HepG2 (cell line): Measurements from ENCODE around the gene CD151. TPM values are rescaled to one million over a fixed set of nuclear protein-coding genes. Genes with fewer than 3 reads are reported as not detected.
A peak's percentile ranks its signal among the peaks of the same experiment; 100 is the strongest.

Source experiments
- CENPT ChIP-seq: sonication (generic); formaldehyde crosslinking; IDR thresholded peaks from 2 replicates; pipeline ENCODE4 v1.8.0; 2022; ENCODE audit warnings: low read depth, mild to moderate bottlenecking, moderate library complexity, missing genetic modification reagents
- E2F1 ChIP-seq: sonication (generic); formaldehyde crosslinking; IDR thresholded peaks from 2 replicates; pipeline ENCODE4 v1.5.0; 2020; ENCODE audit warnings: missing genetic modification reagents
- ELF3 ChIP-seq: IDR thresholded peaks from 2 replicates; pipeline ENCODE4 v1.6.1; 2016; ENCODE audit warnings: missing genetic modification reagents, missing compliant biosample characterization
- ETV6 ChIP-seq: sonication (generic); formaldehyde crosslinking; conservative IDR thresholded peaks from 2 replicates; pipeline ENCODE4 v1.4.0; 2020; ENCODE audit warnings: missing genetic modification reagents
- HCFC1 ChIP-seq: fragments of 150-350 bp; IDR thresholded peaks from 2 replicates; pipeline ENCODE4 v1.6.1; 2014; ENCODE audit warnings: low read depth, low read length
- KDM4B ChIP-seq: sonication (generic); formaldehyde crosslinking; IDR thresholded peaks from 2 replicates; pipeline ENCODE4 v1.4.0; 2020; ENCODE audit warnings: missing genetic modification reagents
- LRRFIP1 ChIP-seq: sonication (generic); formaldehyde crosslinking; conservative IDR thresholded peaks from 2 replicates; pipeline ENCODE4 v1.4.0; 2020; ENCODE audit warnings: missing genetic modification reagents
- MYNN ChIP-seq: sonication (generic); formaldehyde crosslinking; IDR thresholded peaks from 2 replicates; pipeline ENCODE4 v1.4.0; 2020; ENCODE audit warnings: mild to moderate bottlenecking, low read depth, missing genetic modification reagents
- PRPF4 ChIP-seq: fragments of 200-400 bp; formaldehyde crosslinking; IDR thresholded peaks from 2 replicates; pipeline ENCODE4 v1.6.1; 2016; ENCODE audit warnings: low read length, low read depth; ENCODE audit not compliant: poor library complexity, severe bottlenecking
- REL ChIP-seq: sonication (generic); formaldehyde crosslinking; conservative IDR thresholded peaks from 2 replicates; pipeline ENCODE4 v1.8.0; 2022; ENCODE audit warnings: mild to moderate bottlenecking, missing genetic modification reagents, moderate library complexity
- RFXAP ChIP-seq: sonication (generic); formaldehyde crosslinking; IDR thresholded peaks from 2 replicates; pipeline ENCODE4 v1.4.0; 2020; ENCODE audit warnings: missing genetic modification reagents, borderline replicate concordance
- SNAPC5 ChIP-seq: sonication (generic); formaldehyde crosslinking; IDR thresholded peaks from 2 replicates; pipeline ENCODE4 v1.8.1; 2023; ENCODE audit warnings: mild to moderate bottlenecking, missing genetic modification reagents, borderline replicate concordance
- STAT5B ChIP-seq: sonication (generic); formaldehyde crosslinking; IDR thresholded peaks from 2 replicates; pipeline ENCODE4 v1.4.0; 2020; ENCODE audit warnings: missing genetic modification reagents
- ZC3H4 ChIP-seq: sonication (generic); formaldehyde crosslinking; IDR thresholded peaks from 2 replicates; pipeline ENCODE4 v1.4.0; 2020; ENCODE audit warnings: missing genetic modification reagents, borderline replicate concordance
- ZFP1 ChIP-seq: IDR thresholded peaks from 2 replicates; pipeline ENCODE4 v1.6.1; 2016
- ZNF350 ChIP-seq: sonication (generic); formaldehyde crosslinking; IDR thresholded peaks from 2 replicates; pipeline ENCODE4 v1.4.0; 2020; ENCODE audit warnings: mild to moderate bottlenecking, low read depth, missing genetic modification reagents, borderline replicate concordance
- ZNF704 ChIP-seq: sonication (generic); formaldehyde crosslinking; IDR thresholded peaks from 2 replicates; pipeline ENCODE4 v1.8.1; 2023; ENCODE audit warnings: mild to moderate bottlenecking, inconsistent platforms, moderate library complexity, missing genetic modification reagents, borderline replicate concordance
- polyA plus RNA-seq, 8 experiments: library from polyadenylated mRNA; depleted of rRNA in 3 of 8; stranded (reverse) in 7 of 8; unstranded in 1 of 8; fragments of >200 nt; fragmentation: Illumina TruSeq in 4 of 8; extraction: Trizol in 4 of 8; gene quantifications; 2 replicates each; pipeline versions ENCODE4 v1.2.1 to v1.2.3, GENCODE V29; 2011 to 2016; ENCODE audit warnings: low read depth in 4 of 8, missing spikeins in 1 of 8, mixed read lengths in 1 of 8; ENCODE audit not compliant: insufficient read depth in 1 of 8
- total RNA-seq, 5 experiments: library from RNA; depleted of rRNA; stranded (reverse); fragments of >200 nt; fragmentation: Illumina TruSeq; extraction: Trizol; gene quantifications; 2 replicates each; pipeline ENCODE4 v1.2.3, GENCODE V29; 2016; ENCODE audit warnings: low read depth in 1 of 5
- TF ChIP-seq, protein P1 (sequence below): sonication (generic); formaldehyde crosslinking; IDR thresholded peaks from 2 replicates; pipeline ENCODE4 v1.4.0; 2020; ENCODE audit warnings: missing genetic modification reagents, borderline replicate concordance
- TF ChIP-seq, protein P2 (sequence below): sonication (generic); formaldehyde crosslinking; IDR thresholded peaks from 2 replicates; pipeline ENCODE4 v1.8.0; 2022; ENCODE audit warnings: missing genetic modification reagents, low read depth, mild to moderate bottlenecking, borderline replicate concordance

Gene CD151
- total and polyA plus RNA-seq, 2 of the 13 experiments (the other 11 are each of a cell fraction or from before 2014, with no cell fraction given) = 125 to 197 TPM

DNA sequence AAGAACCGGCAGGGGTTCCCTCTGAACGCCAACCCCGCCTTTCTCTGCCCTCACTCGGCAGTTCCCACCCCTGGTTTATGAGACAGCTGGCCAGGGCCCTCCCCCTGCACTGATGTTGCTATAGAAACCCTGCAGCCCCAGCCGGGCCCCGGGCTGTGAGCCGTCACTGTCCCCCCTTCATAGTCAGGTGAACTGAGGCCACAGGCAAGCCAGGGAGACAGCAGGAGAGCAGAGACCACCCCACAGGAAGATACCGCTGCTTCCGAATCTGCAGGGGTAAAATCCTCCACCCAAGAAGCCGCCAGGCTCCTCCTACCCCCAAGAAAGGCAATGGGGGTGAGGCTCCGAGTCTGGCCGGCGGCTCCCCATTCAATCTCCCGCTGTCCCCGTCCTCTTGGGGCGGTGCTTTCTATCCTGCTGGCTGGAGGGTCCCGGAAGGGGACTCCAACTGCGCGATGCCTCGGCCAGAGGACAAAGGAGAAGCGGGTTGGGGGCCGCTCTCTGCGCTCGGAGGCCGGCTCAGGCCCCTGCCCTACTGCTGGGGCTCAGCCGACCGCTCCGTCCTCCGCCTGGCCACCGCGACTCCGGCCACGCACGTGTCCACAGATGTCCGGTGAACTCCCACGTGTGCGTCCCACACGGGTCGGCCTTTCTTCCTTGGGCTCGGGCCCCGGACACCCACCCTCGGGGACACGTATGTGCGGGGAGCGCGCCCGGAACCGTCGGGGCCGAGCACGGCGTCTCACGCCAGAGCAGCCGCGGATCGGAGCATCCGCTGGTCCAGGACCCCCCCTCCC lies 35.3 kb upstream of the CD151 start (continued):
- TF ChIP-seq, protein P1, sequence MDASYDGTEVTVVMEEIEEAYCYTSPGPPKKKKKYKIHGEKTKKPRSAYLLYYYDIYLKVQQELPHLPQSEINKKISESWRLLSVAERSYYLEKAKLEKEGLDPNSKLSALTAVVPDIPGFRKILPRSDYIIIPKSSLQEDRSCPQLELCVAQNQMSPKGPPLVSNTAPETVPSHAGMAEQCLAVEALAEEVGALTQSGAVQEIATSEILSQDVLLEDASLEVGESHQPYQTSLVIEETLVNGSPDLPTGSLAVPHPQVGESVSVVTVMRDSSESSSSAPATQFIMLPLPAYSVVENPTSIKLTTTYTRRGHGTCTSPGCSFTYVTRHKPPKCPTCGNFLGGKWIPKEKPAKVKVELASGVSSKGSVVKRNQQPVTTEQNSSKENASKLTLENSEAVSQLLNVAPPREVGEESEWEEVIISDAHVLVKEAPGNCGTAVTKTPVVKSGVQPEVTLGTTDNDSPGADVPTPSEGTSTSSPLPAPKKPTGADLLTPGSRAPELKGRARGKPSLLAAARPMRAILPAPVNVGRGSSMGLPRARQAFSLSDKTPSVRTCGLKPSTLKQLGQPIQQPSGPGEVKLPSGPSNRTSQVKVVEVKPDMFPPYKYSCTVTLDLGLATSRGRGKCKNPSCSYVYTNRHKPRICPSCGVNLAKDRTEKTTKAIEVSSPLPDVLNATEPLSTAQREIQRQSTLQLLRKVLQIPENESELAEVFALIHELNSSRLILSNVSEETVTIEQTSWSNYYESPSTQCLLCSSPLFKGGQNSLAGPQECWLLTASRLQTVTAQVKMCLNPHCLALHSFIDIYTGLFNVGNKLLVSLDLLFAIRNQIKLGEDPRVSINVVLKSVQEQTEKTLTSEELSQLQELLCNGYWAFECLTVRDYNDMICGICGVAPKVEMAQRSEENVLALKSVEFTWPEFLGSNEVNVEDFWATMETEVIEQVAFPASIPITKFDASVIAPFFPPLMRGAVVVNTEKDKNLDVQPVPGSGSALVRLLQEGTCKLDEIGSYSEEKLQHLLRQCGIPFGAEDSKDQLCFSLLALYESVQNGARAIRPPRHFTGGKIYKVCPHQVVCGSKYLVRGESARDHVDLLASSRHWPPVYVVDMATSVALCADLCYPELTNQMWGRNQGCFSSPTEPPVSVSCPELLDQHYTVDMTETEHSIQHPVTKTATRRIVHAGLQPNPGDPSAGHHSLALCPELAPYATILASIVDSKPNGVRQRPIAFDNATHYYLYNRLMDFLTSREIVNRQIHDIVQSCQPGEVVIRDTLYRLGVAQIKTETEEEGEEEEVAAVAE (CRISPR knock-in tag) = no peak
- TF ChIP-seq ZNF704 (CRISPR knock-in tag) = no peak
- 0 out of 2 replicates have a peak, but pooled peaks have one; percentile 12 for TF ChIP-seq STAT5B
- no peak; the same call in 1 of the 2 replicates for TF ChIP-seq RFXAP (CRISPR knock-in tag)
- TF ChIP-seq ETV6 (CRISPR knock-in tag) = no peak
- TF ChIP-seq SNAPC5 = no peak
- TF ChIP-seq HCFC1 = no peak
- no peak for TF ChIP-seq MYNN (CRISPR knock-in tag)
- no peak for TF ChIP-seq ZNF350 (CRISPR knock-in tag)
- no peak for TF ChIP-seq ELF3 (CRISPR knock-in tag)
- TF ChIP-seq CENPT = no peak
- no peak for TF ChIP-seq E2F1
- no peak for TF ChIP-seq KDM4B (CRISPR knock-in tag)
- no peak for TF ChIP-seq ZFP1
- no peak for TF ChIP-seq PRPF4
- TF ChIP-seq, protein P2, sequence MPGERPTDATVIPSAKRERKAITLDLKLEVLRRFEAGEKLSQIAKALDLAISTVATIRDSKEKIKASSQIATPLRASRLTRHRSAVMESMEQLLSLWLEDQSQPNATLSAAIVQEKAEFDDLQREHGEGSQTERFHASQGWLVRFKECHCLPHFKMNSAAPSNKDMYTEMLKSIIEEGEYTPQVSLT (CRISPR knock-in tag) = no peak
- no peak for TF ChIP-seq LRRFIP1 (CRISPR knock-in tag)
- TF ChIP-seq REL (CRISPR knock-in tag) = no peak
- no peak for TF ChIP-seq ZC3H4
